HepG2 (cell line): ENCODE measurements around the gene ZWILCH. TPM values are rescaled to one million over a fixed set of nuclear protein-coding genes. Genes with fewer than 3 reads are reported as not detected.

Experiments
- ATAC-seq: fragments of 200-7000 bp; cut with Tn5 transposase; 3 replicates; pipeline ENCODE4 v1.9.1; 2020; ENCODE audit warnings: mild to moderate bottlenecking, moderate library complexity
- BruUV-seq: library from RNA; stranded (reverse); fragments of 400-500 nt; replicated peaks from 2 replicates; lab custom pipeline; 2021; lab: Mats Ljungman, UMichigan
- CTCF ChIA-PET: fragments of 300-600 bp; formaldehyde crosslinking; extraction: SDS; loops from one replicate; lab custom pipeline; 2021; ENCODE audit warnings: low total read pairs, inconsistent platforms, low intra/inter-chr PET ratio; lab: Yijun Ruan, JAX
- POLR2A ChIA-PET: fragments of 350-600 bp; sonication (Branson Sonifier 250); formaldehyde crosslinking; loops from one replicate; lab custom pipeline; 2020; ENCODE audit warnings: antibody characterized with exemption, inconsistent platforms; lab: Yijun Ruan, JAX
- DNase-seq: peaks from one replicate; pipeline ENCODE4 v3.0.0-alpha.2; 2015; ENCODE audit warnings: low spot score
- FAIRE-seq: peaks from 3 replicates; lab custom pipeline; 2011; peaks lifted over from hg19 to GRCh38; lab: Jason Lieb, UNC
- H2AFZ ChIP-seq: one replicate; pipeline ENCODE4 v1.6.1; 2011; ENCODE audit warnings: low read length, inconsistent platforms
- H3K27ac ChIP-seq: fragments of 300-600 bp; 3 replicates; pipeline ENCODE4 v1.8.0; 2011; ENCODE audit warnings: mixed run types, mild to moderate bottlenecking, mixed read lengths, low read length, inconsistent platforms; ENCODE audit not compliant: insufficient read depth; ENCODE audit errors: extremely low read length
- H3K27me3 ChIP-seq, 2 experiments: fragments of 200-600 bp in 1 of 2; 2 replicates in 1 of 2; 3 replicates in 1 of 2; pipeline versions ENCODE4 v1.6.0 to v1.8.0; 2011; ENCODE audit warnings: low read length in 2 of 2, mild to moderate bottlenecking in 2 of 2, moderate library complexity in 2 of 2, inconsistent platforms in 1 of 2; ENCODE audit not compliant: insufficient read depth in 2 of 2, control insufficient read depth in 1 of 2
- H3K36me3 ChIP-seq, 2 experiments: fragments of 200-600 bp in 1 of 2; replicated peaks in 1 of 2; 2 replicates in 1 of 2; 3 replicates in 1 of 2; pipeline versions ENCODE4 v1.5.1 to v1.8.0; 2011; ENCODE audit warnings: low read length in 2 of 2, inconsistent platforms in 1 of 2; ENCODE audit not compliant: insufficient read depth in 2 of 2, control insufficient read depth in 1 of 2
- H3K4me1 ChIP-seq: 2 replicates; pipeline ENCODE4 v1.5.1; 2012; ENCODE audit warnings: low read length, inconsistent platforms; ENCODE audit not compliant: insufficient read depth
- H3K4me2 ChIP-seq: 2 replicates; pipeline ENCODE4 v1.6.0; 2011; ENCODE audit warnings: low read depth, low read length, inconsistent platforms
- H3K4me3 ChIP-seq, 3 experiments: fragments of 200-600 bp in 1 of 3; sonication (generic), shearing (Covaris generic) in 1 of 3; replicated peaks in 1 of 3; 2 replicates each; pipeline ENCODE4 v1.5.1; 2011 to 2016; ENCODE audit warnings: low read length in 3 of 3, inconsistent platforms in 2 of 3, low read depth in 2 of 3, mild to moderate bottlenecking in 2 of 3, control low read depth in 1 of 3, mixed read lengths in 1 of 3; ENCODE audit not compliant: insufficient read depth in 1 of 3
- H3K79me2 ChIP-seq: one replicate; pipeline ENCODE4 v1.6.1; 2011; ENCODE audit warnings: low read length, inconsistent platforms; ENCODE audit not compliant: insufficient read depth
- H3K9ac ChIP-seq: 2 replicates; pipeline ENCODE4 v1.6.0; 2011; ENCODE audit warnings: mild to moderate bottlenecking, low read depth, low read length, inconsistent platforms; ENCODE audit not compliant: insufficient read depth
- H3K9me3 ChIP-seq: 2 replicates; pipeline ENCODE4 v1.5.1; 2012; ENCODE audit warnings: mild to moderate bottlenecking, low read length
- H4K20me1 ChIP-seq: 2 replicates; pipeline ENCODE4 v1.6.0; 2011; ENCODE audit warnings: inconsistent platforms, mild to moderate bottlenecking, low read length, moderate library complexity; ENCODE audit not compliant: insufficient read depth
- ATAD3A ChIP-seq: sonication (generic); formaldehyde crosslinking; IDR thresholded peaks from 2 replicates; pipeline ENCODE4 v1.4.0; 2020; ENCODE audit warnings: missing genetic modification reagents
- CSRNP1 ChIP-seq: sonication (generic); formaldehyde crosslinking; IDR thresholded peaks from 2 replicates; pipeline ENCODE4 v1.8.1; 2023; ENCODE audit warnings: mild to moderate bottlenecking, missing genetic modification reagents
- MEIS1 ChIP-seq: sonication (generic); formaldehyde crosslinking; IDR thresholded peaks from 2 replicates; pipeline ENCODE4 v1.9.0; 2021; ENCODE audit warnings: mild to moderate bottlenecking, missing genetic modification reagents, moderate library complexity, borderline replicate concordance
- NPAS2 ChIP-seq: sonication (generic); formaldehyde crosslinking; IDR thresholded peaks from 2 replicates; pipeline ENCODE4 v1.8.0; 2022; ENCODE audit warnings: mild to moderate bottlenecking, missing genetic modification reagents, borderline replicate concordance
- PAWR ChIP-seq: sonication (generic); formaldehyde crosslinking; IDR thresholded peaks from 2 replicates; pipeline ENCODE4 v1.4.0; 2020; ENCODE audit warnings: missing genetic modification reagents, mild to moderate bottlenecking, borderline replicate concordance
- TBL1XR1 ChIP-seq: fragments of 150-350 bp; IDR thresholded peaks from 2 replicates; pipeline ENCODE4 v1.6.1; 2014; ENCODE audit warnings: borderline replicate concordance, low read length; ENCODE audit not compliant: partially characterized antibody
- TOPORS ChIP-seq: sonication (generic); formaldehyde crosslinking; IDR thresholded peaks from 2 replicates; pipeline ENCODE4 v1.8.0; 2023; ENCODE audit warnings: mild to moderate bottlenecking, missing genetic modification reagents
- ZNF12 ChIP-seq: sonication (generic); formaldehyde crosslinking; IDR thresholded peaks from 2 replicates; pipeline ENCODE4 v1.5.0; 2020; ENCODE audit warnings: missing genetic modification reagents
- ZNF891 ChIP-seq: sonication (generic); formaldehyde crosslinking; IDR thresholded peaks from 2 replicates; pipeline ENCODE4 v1.5.0; 2020; ENCODE audit warnings: mild to moderate bottlenecking, missing genetic modification reagents
- WGBS: methylation state at CpG from one replicate; pipeline ENCODE4 v1.1.6; 2017; ENCODE audit warnings: low lambda C conversion rate; 5-methylcytosine and 5-hydroxymethylcytosine counted together
- in situ Hi-C: cut with HindIII; loops from 2 replicates; pipeline ENCODE4 v1.10.0; 2017; ENCODE audit warnings: low pct_unique_long_range_greater_than_20kb; ENCODE audit not compliant: extremely low pct_ligation_motif_present
- intact Hi-C: fragments of 100-400 bp; cut with micrococcal nuclease; formaldehyde crosslinking; loops from one replicate; pipeline ENCODE4 v1.10.0; 2022; ENCODE audit not compliant: unreplicated experiment
- polyA plus RNA-seq, 8 experiments: library from polyadenylated mRNA; depleted of rRNA in 3 of 8; stranded (reverse) in 7 of 8; unstranded in 1 of 8; fragments of >200 nt; fragmentation: Illumina TruSeq in 4 of 8; extraction: Trizol in 4 of 8; gene quantifications; 2 replicates each; pipeline versions ENCODE4 v1.2.1 to v1.2.3, GENCODE V29; 2011 to 2016; ENCODE audit warnings: low read depth in 4 of 8, missing spikeins in 1 of 8, mixed read lengths in 1 of 8; ENCODE audit not compliant: insufficient read depth in 1 of 8
- total RNA-seq, 5 experiments: library from RNA; depleted of rRNA; stranded (reverse); fragments of >200 nt; fragmentation: Illumina TruSeq; extraction: Trizol; gene quantifications; 2 replicates each; pipeline ENCODE4 v1.2.3, GENCODE V29; 2016; ENCODE audit warnings: low read depth in 1 of 5

Gene ZWILCH
- total and polyA plus RNA-seq, 2 of the 13 experiments (the other 11 are each of a cell fraction or from before 2014, with no cell fraction given): 9.5 to 27.8 TPM

GRCh38 chr15:66569461-66570137, 64.5 kb downstream of the ZWILCH start:
- Histone ChIP-seq H3K4me2 (peak overlapping the region; percentile 33), H3K79me2 (no peaks in the 10 kb centered on the region), H4K20me1 (no peaks in the 10 kb centered on the region), H2AFZ (no peak overlapping the region), H3K4me3 (no peak overlapping the region), H3K36me3 (no peaks in the 10 kb centered on the region), H3K27ac (no peak overlapping the region), H3K9ac (no peak overlapping the region), H3K27me3 (no peaks in the 10 kb centered on the region), H3K4me1 (peaks cover 27% of the 10 kb centered on the region), H3K9me3 (no peaks in the 10 kb centered on the region)
- CTCF ChIA-PET: no interaction called here
- ATAC-seq: no peak
- no TSS peak for BruUV-seq
- no peak for DNase-seq
- POLR2A ChIA-PET: no interaction called here
- 42% methylated on average over 8 of the region's 9 CpGs for WGBS
- TF ChIP-seq ZNF891 (no peak), ZNF12 (CRISPR knock-in tag) (peak; percentile 88)
- intact Hi-C loops (loop anchor here (5.0 kb wide), 1 partner anchor 62 kb away; the partner anchor contains the start of gene ZWILCH), in situ Hi-C loops (no loop called here)
- no peak for FAIRE-seq

- Histone ChIP-seq H3K4me3 (no peak overlapping the region), H3K27ac (no peak overlapping the region), H3K36me3 (no peaks in the 10 kb centered on the region), H3K4me1 (peaks cover 20% of the 10 kb centered on the region), H4K20me1 (no peaks in the 10 kb centered on the region), H3K79me2 (no peaks in the 10 kb centered on the region), H3K27me3 (peaks cover 0 to 1% of the 10 kb centered on the region in 2 experiments; a peak in 1 of 5 replicates), H2AFZ (no peak overlapping the region), H3K4me2 (0 out of 2 replicates have a peak overlapping the region, but pooled peaks have one; percentile 33), H3K9me3 (no peaks in the 10 kb centered on the region), H3K9ac (no peak overlapping the region)
- CTCF ChIA-PET: no interaction called here
- in situ Hi-C loops (no loop called here), intact Hi-C loops (no loop called here)
- no TSS peak for BruUV-seq
- DNase-seq (no peak), ATAC-seq (no peak), FAIRE-seq (no peak)
- POLR2A ChIA-PET: interaction anchor here (0.8 kb wide), 1 partner anchor 12 kb away, joined by 3 read pairs; no protein-coding TSS in a partner anchor
- TF ChIP-seq PAWR (CRISPR knock-in tag): no peak
- no peak for TF ChIP-seq MEIS1 (CRISPR knock-in tag)
- no peak for TF ChIP-seq NPAS2
- no peak for TF ChIP-seq TOPORS (CRISPR knock-in tag)
- no peak for TF ChIP-seq TBL1XR1
- no peak for TF ChIP-seq ATAD3A (CRISPR knock-in tag)
- no peak for TF ChIP-seq CSRNP1
- WGBS: 40% methylated on average over 2 of the region's 3 CpGs
These were observed 65.2 kb downstream of the ZWILCH start for GRCh38 chr15:66570327-66570726.
